Activated naive CD8-positive, alpha-beta T cell (primary cell): ENCODE data around the gene DMAP1.

Experiments
- H3K27ac Mint-ChIP-seq: one replicate; pipeline ENCODE4 v1.8.0; 2021; ENCODE audit warnings: mixed read lengths
- H3K27me3 Mint-ChIP-seq: one replicate; pipeline ENCODE4 v1.8.0; 2021; ENCODE audit warnings: mixed read lengths
- H3K36me3 Mint-ChIP-seq: one replicate; pipeline ENCODE4 v1.8.0; 2021; ENCODE audit warnings: mixed read lengths
- H3K4me1 Mint-ChIP-seq: one replicate; pipeline ENCODE4 v1.8.0; 2021; ENCODE audit warnings: low read depth, mixed read lengths
- H3K4me3 Mint-ChIP-seq: one replicate; pipeline ENCODE4 v1.8.0; 2021; ENCODE audit warnings: mild to moderate bottlenecking, mixed read lengths
- H3K9me3 Mint-ChIP-seq: one replicate; pipeline ENCODE4 v1.8.0; 2021; ENCODE audit warnings: low read depth, mixed read lengths

DMAP1 gene

DNA sequence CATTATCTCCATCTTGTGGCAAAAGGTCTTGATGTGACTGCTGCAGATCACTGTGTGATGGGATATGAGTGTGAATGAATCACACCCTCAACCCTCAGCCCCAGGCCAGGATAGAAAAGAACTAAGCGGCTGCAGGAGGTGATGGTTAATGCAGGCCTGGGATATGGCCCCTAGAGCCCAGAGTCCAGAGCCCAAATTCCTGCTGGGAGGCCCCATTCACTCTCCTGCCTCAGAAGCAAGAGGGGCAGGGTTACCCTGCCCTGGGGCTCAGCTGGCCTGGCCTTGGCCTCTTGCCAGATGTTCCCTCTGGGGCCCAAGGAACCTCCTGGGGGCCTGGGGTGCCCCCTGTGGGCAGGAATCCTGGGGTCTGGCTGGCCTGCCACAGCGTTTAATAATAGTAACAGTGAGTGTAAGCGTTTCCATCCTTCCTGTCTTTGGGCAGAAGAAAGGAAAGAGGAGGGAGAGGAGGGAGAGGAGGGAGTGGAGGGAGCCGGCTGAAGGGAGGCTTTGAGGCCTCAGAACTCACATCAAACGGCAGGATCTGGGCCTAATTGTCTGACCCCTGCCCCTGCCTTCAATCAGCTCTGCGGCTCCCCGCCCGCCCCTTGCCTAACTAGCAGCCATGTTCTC is 26.2 kb downstream of the DMAP1 start:
- peaks cover 5% of the 10 kb centered on the region for H3K36me3 Mint-ChIP-seq
- no peaks in the 10 kb centered on the region for H3K9me3 Mint-ChIP-seq
- peaks cover 15% of the 10 kb centered on the region for H3K4me1 Mint-ChIP-seq
- no peak overlapping the region for H3K27ac Mint-ChIP-seq
- H3K4me3 Mint-ChIP-seq: no peak overlapping the region
- H3K27me3 Mint-ChIP-seq: no peaks in the 10 kb centered on the region

- H3K4me3 Mint-ChIP-seq: no peak overlapping the region
- no peaks in the 10 kb centered on the region for H3K27me3 Mint-ChIP-seq
- no peaks in the 10 kb centered on the region for H3K9me3 Mint-ChIP-seq
- H3K36me3 Mint-ChIP-seq: peaks cover 4% of the 10 kb centered on the region
- peaks cover 15% of the 10 kb centered on the region for H3K4me1 Mint-ChIP-seq
- no peak overlapping the region for H3K27ac Mint-ChIP-seq
Observed at GRCh38 chr1:44239961-44240371, 26.7 kb downstream of the DMAP1 start.

DNA sequence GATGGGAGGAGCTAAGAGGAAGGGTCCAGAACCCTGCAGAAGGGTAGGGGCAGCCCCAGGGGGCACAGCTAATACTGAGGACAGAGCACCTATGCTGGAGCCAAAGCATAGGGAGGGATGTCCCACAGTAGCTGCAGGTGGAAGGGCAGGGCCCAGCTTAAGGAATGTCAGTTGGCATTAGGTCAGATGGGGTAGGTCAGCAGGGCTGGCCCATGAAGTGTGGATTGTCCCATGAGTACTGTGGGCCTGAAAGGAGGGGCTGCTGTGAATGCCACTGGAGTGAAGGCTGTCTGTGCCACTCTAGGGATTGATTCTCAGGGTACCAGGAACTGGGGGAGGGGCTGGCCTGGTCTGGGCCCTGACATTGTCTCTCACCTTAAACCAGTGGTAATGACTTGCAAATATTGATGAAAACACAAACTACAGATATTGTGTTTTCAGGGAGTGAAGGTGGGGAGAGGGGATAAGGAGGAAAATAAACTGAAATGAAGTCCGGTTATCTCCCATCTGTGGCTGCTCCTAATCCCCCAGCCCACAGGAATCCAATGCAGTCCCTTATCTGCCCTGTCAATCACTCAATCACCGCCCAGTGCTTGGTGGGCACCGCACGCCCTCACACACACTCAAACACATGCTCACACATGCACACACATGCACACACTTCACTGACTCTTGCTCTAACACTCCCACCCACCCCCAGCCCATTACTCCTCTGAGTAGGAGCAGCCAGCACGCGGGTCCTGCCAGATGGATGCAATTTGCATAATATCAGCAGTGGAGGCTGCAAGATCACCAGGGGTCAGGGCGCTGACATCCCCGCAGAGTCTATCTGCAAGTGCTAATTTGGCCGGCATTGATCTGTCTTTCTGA is 27.8 kb downstream of the DMAP1 start:
- Mint-ChIP-seq H3K4me3 (no peak overlapping the region), H3K9me3 (no peaks in the 10 kb centered on the region), H3K4me1 (peaks cover 15% of the 10 kb centered on the region), H3K27me3 (no peaks in the 10 kb centered on the region), H3K27ac (no peak overlapping the region), H3K36me3 (peaks cover 3% of the 10 kb centered on the region)

- H3K27ac Mint-ChIP-seq: no peak overlapping the region
- H3K4me1 Mint-ChIP-seq: peaks cover 15% of the 10 kb centered on the region
- H3K27me3 Mint-ChIP-seq: no peaks in the 10 kb centered on the region
- H3K4me3 Mint-ChIP-seq: no peak overlapping the region
- no peaks in the 10 kb centered on the region for H3K9me3 Mint-ChIP-seq
- peaks cover 4% of the 10 kb centered on the region for H3K36me3 Mint-ChIP-seq
Observed at GRCh38 chr1:44242746-44243145, 29.5 kb downstream of the DMAP1 start.

GRCh38 chr1:44243782-44244495 is 30.7 kb downstream of the DMAP1 start:
- Mint-ChIP-seq H3K27me3 (no peaks in the 10 kb centered on the region), H3K9me3 (no peaks in the 10 kb centered on the region), H3K36me3 (peaks cover 4% of the 10 kb centered on the region), H3K4me3 (no peak overlapping the region), H3K4me1 (peaks cover 10% of the 10 kb centered on the region), H3K27ac (no peak overlapping the region)

GRCh38 chr1:44244986-44245385 is 31.7 kb downstream of the DMAP1 start:
- no peaks in the 10 kb centered on the region for H3K9me3 Mint-ChIP-seq
- H3K4me1 Mint-ChIP-seq: peaks cover 6% of the 10 kb centered on the region
- peaks cover 4% of the 10 kb centered on the region for H3K36me3 Mint-ChIP-seq
- no peaks in the 10 kb centered on the region for H3K27me3 Mint-ChIP-seq
- H3K27ac Mint-ChIP-seq: no peak overlapping the region
- H3K4me3 Mint-ChIP-seq: no peak overlapping the region

GRCh38 chr1:44246806-44247205 is 33.5 kb downstream of the DMAP1 start:
- no peaks in the 10 kb centered on the region for H3K27me3 Mint-ChIP-seq
- H3K36me3 Mint-ChIP-seq: peaks cover 4% of the 10 kb centered on the region
- H3K9me3 Mint-ChIP-seq: no peaks in the 10 kb centered on the region
- H3K4me1 Mint-ChIP-seq: peaks cover under 1% of the 10 kb centered on the region
- no peak overlapping the region for H3K4me3 Mint-ChIP-seq
- no peak overlapping the region for H3K27ac Mint-ChIP-seq

DNA sequence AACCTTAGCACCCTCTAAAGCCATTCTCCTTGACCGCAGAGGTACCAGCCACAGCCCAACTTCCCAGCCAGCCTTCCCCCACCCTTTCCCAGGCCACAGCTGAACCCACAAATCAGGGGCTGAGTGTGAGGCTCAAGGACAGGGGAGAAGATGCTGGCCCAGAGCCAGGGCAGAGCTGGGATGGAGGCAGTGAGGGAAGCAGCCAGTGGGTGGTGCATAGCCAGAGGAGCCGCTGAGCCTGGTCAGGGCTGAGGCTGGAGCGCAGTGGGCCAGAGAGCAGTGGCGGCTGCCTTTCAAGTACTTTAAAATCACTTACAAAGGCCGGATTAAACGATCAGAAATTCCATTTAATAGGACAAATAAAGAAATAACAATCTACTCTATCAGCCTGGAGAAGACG is 36.3 kb downstream of the DMAP1 start:
- Mint-ChIP-seq H3K9me3 (no peaks in the 10 kb centered on the region), H3K27ac (no peak overlapping the region), H3K27me3 (no peaks in the 10 kb centered on the region), H3K36me3 (peaks cover 4% of the 10 kb centered on the region), H3K4me1 (no peaks in the 10 kb centered on the region), H3K4me3 (no peak overlapping the region)

- H3K4me1 Mint-ChIP-seq: no peaks in the 10 kb centered on the region
- no peak overlapping the region for H3K27ac Mint-ChIP-seq
- H3K9me3 Mint-ChIP-seq: no peaks in the 10 kb centered on the region
- peaks cover 4% of the 10 kb centered on the region for H3K36me3 Mint-ChIP-seq
- no peak overlapping the region for H3K4me3 Mint-ChIP-seq
- H3K27me3 Mint-ChIP-seq: no peaks in the 10 kb centered on the region
Observed at GRCh38 chr1:44250068-44250781, 37.0 kb downstream of the DMAP1 start.

DNA sequence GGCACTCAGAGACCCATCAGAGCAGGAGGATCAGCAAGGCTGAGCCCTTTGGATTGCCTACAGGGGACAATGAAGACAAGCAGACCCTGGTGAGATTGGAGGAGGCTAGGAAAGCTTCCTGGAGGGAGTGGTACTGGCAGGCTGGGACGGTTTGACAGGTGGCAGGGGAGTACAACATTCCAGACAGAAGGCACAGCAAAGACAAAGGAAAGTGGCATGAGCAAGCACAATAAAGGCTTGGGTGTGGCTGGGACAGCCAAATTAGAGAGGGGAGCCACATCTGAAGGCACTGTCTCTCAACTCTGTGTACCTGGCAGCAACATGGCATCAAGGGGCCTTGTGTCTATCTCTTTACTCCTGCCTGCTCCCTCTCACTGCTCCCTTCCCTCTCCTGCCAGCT is 38.2 kb downstream of the DMAP1 start:
- Mint-ChIP-seq H3K4me1 (no peaks in the 10 kb centered on the region), H3K27ac (no peak overlapping the region), H3K27me3 (no peaks in the 10 kb centered on the region), H3K9me3 (no peaks in the 10 kb centered on the region), H3K4me3 (no peak overlapping the region), H3K36me3 (no peaks in the 10 kb centered on the region)

DNA sequence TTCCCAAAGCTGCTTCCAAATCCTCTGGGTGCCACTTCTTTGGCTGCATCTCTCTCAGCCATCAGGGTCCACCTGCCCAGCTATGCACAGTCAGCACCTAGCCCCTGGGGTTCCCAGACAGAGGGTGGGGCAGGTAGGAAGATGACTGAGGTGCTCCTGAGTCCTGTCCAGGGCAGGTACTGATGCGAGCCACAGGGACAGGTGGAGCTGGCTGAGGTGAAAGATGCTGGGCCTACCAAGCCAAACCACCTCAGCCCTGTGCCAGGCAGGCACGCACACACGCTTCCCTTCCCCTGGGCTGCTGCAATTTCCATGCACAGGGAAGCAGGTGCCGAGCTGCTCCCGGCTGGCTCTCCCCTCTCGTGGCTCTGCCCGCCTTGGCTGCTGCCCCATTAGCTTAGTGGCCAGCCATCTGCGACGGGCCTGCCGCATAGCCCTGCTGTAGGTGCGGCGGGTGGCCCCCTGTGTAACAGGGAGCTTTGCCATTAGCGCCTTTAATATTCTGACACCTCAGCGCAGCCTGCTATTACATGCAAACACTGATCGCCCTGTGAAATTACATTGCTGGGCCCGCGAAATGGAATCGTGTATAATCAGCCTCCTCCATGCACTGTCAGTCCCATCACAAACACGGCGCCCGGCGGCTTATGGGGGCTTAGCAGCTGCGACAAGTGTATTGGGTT is 38.9 kb downstream of the DMAP1 start:
- H3K4me1 Mint-ChIP-seq: no peaks in the 10 kb centered on the region
- H3K36me3 Mint-ChIP-seq: no peaks in the 10 kb centered on the region
- no peak overlapping the region for H3K27ac Mint-ChIP-seq
- no peak overlapping the region for H3K4me3 Mint-ChIP-seq
- no peaks in the 10 kb centered on the region for H3K27me3 Mint-ChIP-seq
- H3K9me3 Mint-ChIP-seq: no peaks in the 10 kb centered on the region

DNA sequence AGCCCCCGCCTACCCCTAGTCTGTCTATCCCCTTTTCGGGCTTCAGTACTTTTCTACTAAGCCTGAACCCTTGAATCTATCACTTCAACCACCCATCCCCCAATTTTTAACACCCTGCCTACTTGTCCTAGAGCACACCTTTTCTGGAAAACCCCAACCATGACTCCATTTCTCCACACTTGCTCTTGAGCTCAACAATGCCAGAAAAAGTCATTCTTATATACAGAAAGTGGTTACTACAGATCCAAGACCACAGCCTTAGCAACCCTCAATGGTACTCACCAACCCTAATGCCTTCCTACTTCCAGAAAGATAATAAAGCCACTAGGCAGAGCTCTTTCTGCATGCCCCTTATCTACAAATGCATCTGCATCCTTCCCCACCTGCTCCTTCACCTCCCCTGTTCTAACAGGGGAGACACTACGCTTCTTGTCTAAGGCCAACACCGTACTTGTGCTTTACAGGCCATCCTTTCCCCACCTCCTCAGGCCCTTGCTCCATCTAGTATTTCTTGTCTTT is 41.2 kb downstream of the DMAP1 start:
- no peaks in the 10 kb centered on the region for H3K27me3 Mint-ChIP-seq
- no peak overlapping the region for H3K27ac Mint-ChIP-seq
- no peak overlapping the region for H3K4me3 Mint-ChIP-seq
- no peaks in the 10 kb centered on the region for H3K4me1 Mint-ChIP-seq
- H3K9me3 Mint-ChIP-seq: no peaks in the 10 kb centered on the region
- peaks cover 2% of the 10 kb centered on the region for H3K36me3 Mint-ChIP-seq

DNA sequence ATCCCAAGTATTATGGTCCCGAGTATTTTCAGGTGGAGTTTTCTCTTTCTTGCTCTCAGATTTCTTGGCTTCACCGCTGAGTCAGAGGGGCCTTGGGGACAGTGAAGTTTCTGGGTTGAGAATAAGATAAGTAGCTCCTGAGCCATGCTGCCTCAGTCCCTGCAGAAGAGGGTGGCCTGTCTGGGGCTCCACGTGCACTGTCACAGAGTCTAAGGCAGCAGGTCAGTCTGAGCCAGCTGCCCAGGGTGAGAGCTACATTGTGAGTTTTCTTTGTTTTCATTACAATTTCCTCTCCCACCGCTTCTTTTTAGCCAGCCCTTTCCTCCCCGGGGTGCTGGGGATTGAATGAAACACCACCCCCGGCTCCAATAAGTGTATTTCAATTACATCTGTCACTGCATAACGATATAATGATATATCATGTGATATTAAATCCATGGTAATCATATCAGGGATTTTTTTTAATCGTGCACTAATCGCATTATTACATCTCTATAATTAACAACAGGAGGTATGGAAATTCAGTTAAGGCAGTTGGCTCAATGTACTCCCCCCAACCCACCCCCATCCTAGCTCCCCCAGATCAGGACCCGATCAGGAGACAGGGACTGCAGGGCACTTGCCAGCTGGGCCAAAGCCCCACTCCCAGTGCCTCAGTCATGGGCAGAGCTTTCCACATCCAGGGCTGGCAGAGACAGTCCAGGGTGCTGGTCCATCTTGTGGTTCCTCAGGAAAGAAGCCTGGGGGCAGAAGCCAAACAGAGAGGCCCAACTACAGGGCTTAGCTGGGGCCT is 43.7 kb downstream of the DMAP1 start:
- H3K27ac Mint-ChIP-seq: no peak overlapping the region
- H3K36me3 Mint-ChIP-seq: peaks cover 7% of the 10 kb centered on the region
- H3K4me3 Mint-ChIP-seq: no peak overlapping the region
- H3K4me1 Mint-ChIP-seq: peaks cover 3% of the 10 kb centered on the region
- H3K27me3 Mint-ChIP-seq: no peaks in the 10 kb centered on the region
- H3K9me3 Mint-ChIP-seq: no peaks in the 10 kb centered on the region
